B cell (primary cell): ENCODE data around the gene HS6ST3. TPM values are rescaled to one million over a fixed set of nuclear protein-coding genes. Genes with fewer than 3 reads are reported as not detected.

Source experiments
- ATAC-seq: fragments of 200-7000 bp; cut with Tn5 transposase; one replicate; pipeline ENCODE4 v1.10.0; 2021; ENCODE audit warnings: low read depth, mild to moderate bottlenecking, moderate number of reproducible peaks, moderate library complexity
- CTCF ChIA-PET: fragments of 350-600 bp; sonication (Branson Sonifier 250); formaldehyde crosslinking; loops from one replicate; lab custom pipeline; 2021; ENCODE audit warnings: antibody characterized with exemption, inconsistent platforms; lab: Charles Lee
- POLR2A ChIA-PET: fragments of 350-600 bp; sonication (Branson Sonifier 250); formaldehyde crosslinking; loops from one replicate; lab custom pipeline; 2021; ENCODE audit warnings: antibody characterized with exemption; lab: Charles Lee
- DNase-seq: peaks from one replicate; pipeline ENCODE4 v3.0.0; 2013
- H2AFZ ChIP-seq: 2 replicates; pipeline ENCODE4 v1.6.1; 2012; ENCODE audit warnings: mild to moderate bottlenecking, low read depth, low read length; ENCODE audit not compliant: insufficient read depth, poor library complexity, severe bottlenecking
- H3K27ac ChIP-seq, 2 donors: 1 replicate in 1 of 2; 2 replicates in 1 of 2; pipeline ENCODE4 v1.5.1; 2012 to 2013; ENCODE audit warnings: low read length in 2 of 2, mild to moderate bottlenecking in 2 of 2, moderate library complexity in 1 of 2
- H3K27me3 ChIP-seq, 4 experiments: fragments of 200-600 bp in 1 of 4; sonication (generic) in 1 of 4; replicated peaks in 1 of 4; 1 replicate in 2 of 4; 2 replicates in 2 of 4; pipeline versions ENCODE4 v1.6.1 to v1.7.0; 2013 to 2016; ENCODE audit warnings: low read length in 3 of 4, mild to moderate bottlenecking in 2 of 4, mixed read lengths in 1 of 4, moderate library complexity in 1 of 4; ENCODE audit not compliant: insufficient read depth in 4 of 4, control insufficient read depth in 3 of 4; ENCODE audit errors: control extremely low read depth in 1 of 4
- H3K36me3 ChIP-seq, 2 experiments: replicated peaks in 1 of 2; 1 replicate in 1 of 2; 2 replicates in 1 of 2; pipeline versions ENCODE4 v1.6.1 to v1.7.1; 2013; ENCODE audit warnings: low read length in 1 of 2; ENCODE audit not compliant: insufficient read depth in 2 of 2, control insufficient read depth in 1 of 2; ENCODE audit errors: control extremely low read depth in 1 of 2, extremely low read depth in 1 of 2
- H3K4me1 ChIP-seq, 2 donors: fragments of 200-600 bp in 1 of 2; sonication (generic) in 1 of 2; 1 replicate in 1 of 2; 2 replicates in 1 of 2; pipeline versions ENCODE4 v1.5.1 to v1.6.1; 2013 to 2017; ENCODE audit warnings: low read length in 2 of 2; ENCODE audit not compliant: control insufficient read depth in 2 of 2, insufficient read depth in 2 of 2
- H3K4me2 ChIP-seq: replicated peaks from 2 replicates; pipeline ENCODE3; 2012; ENCODE audit warnings: mild to moderate bottlenecking, low read depth, low read length; ENCODE audit not compliant: poor library complexity, severe bottlenecking
- H3K4me3 ChIP-seq, 5 experiments: fragments of 200-600 bp in 1 of 5; sonication (generic) in 1 of 5; 1 replicate in 3 of 5; 2 replicates in 2 of 5; pipeline versions ENCODE4 v1.5.1 to v1.7.0; 2011 to 2016; ENCODE audit warnings: low read length in 4 of 5, mild to moderate bottlenecking in 4 of 5, low read depth in 2 of 5, control low read depth in 1 of 5, moderate library complexity in 1 of 5; ENCODE audit not compliant: insufficient read depth in 1 of 5; ENCODE audit errors: control extremely low read depth in 1 of 5, extremely low read depth in 1 of 5
- H3K79me2 ChIP-seq: fragments of 200-600 bp; sonication (generic); one replicate; pipeline ENCODE4 v1.6.0; 2016; ENCODE audit warnings: low read length; ENCODE audit not compliant: control insufficient read depth, insufficient read depth
- H3K9ac ChIP-seq: fragments of 200-600 bp; sonication (generic); 2 replicates; pipeline ENCODE4 v1.6.1; 2017; ENCODE audit warnings: mild to moderate bottlenecking, low read length, moderate library complexity
- H3K9me3 ChIP-seq, 3 donors: one replicate each; pipeline versions ENCODE4 v1.6.1 to v1.7.1; 2013; ENCODE audit warnings: low read length in 2 of 3; ENCODE audit not compliant: control insufficient read depth in 2 of 3, insufficient read depth in 1 of 3; ENCODE audit errors: control extremely low read depth in 1 of 3
- H4K20me1 ChIP-seq: 2 replicates; pipeline ENCODE4 v1.6.0; 2012; ENCODE audit warnings: mild to moderate bottlenecking, low read length; ENCODE audit not compliant: insufficient read depth, control insufficient read depth, poor library complexity, severe bottlenecking
- H3K27ac Mint-ChIP-seq: one replicate; pipeline ENCODE4 v1.8.0; 2021; ENCODE audit warnings: mixed read lengths
- H3K27me3 Mint-ChIP-seq: one replicate; pipeline ENCODE4 v1.8.0; 2021; ENCODE audit warnings: mixed read lengths
- H3K4me1 Mint-ChIP-seq: one replicate; pipeline ENCODE4 v1.8.0; 2021; ENCODE audit warnings: mixed read lengths
- H3K4me3 Mint-ChIP-seq: one replicate; pipeline ENCODE4 v1.8.0; 2021; ENCODE audit warnings: mixed read lengths
- H3K9me3 Mint-ChIP-seq: one replicate; pipeline ENCODE4 v1.8.0; 2022; ENCODE audit warnings: mixed read lengths; ENCODE audit not compliant: insufficient read depth
- CTCF ChIP-seq: fragments of 200-600 bp; IDR thresholded peaks from one replicate; pipeline ENCODE4 v1.8.0; 2022; ENCODE audit warnings: antibody characterized with exemption, mild to moderate bottlenecking
- EZH2 ChIP-seq: IDR thresholded peaks from 2 replicates; pipeline ENCODE4 v1.6.1; 2012; ENCODE audit warnings: borderline replicate concordance, low read depth, mild to moderate bottlenecking, moderate library complexity, low read length; ENCODE audit not compliant: insufficient read depth, poor library complexity, severe bottlenecking
- WGBS: methylation state at CpG from one replicate; pipeline ENCODE4 v1.1.5; 2013; ENCODE audit warnings: missing lambda C conversion rate; ENCODE audit not compliant: insufficient coverage; 5-methylcytosine and 5-hydroxymethylcytosine counted together
- intact Hi-C: fragments of 100-400 bp; cut with micrococcal nuclease; formaldehyde crosslinking; loops from one replicate; pipeline ENCODE4 v1.10.0; 2022
- polyA plus RNA-seq: library from polyadenylated mRNA; depleted of rRNA; stranded (reverse); fragments of >200 nt; gene quantifications from 2 replicates; pipeline ENCODE4 v1.2.3, GENCODE V29; 2012
- total RNA-seq, 2 donors: library from RNA; stranded (reverse); fragments of 120-200 nt in 1 of 2; gene quantifications; 1 replicate in 1 of 2; 2 replicates in 1 of 2; pipeline versions ENCODE4 v1.2.3 to v1.2.4, GENCODE V29; 2013 to 2022

HS6ST3 gene
- total and polyA plus RNA-seq, 2 donors (not counting 1 experiment from before 2014, with no cell fraction given): not detected

GRCh38 chr13:96862093-96862492 lies 772.2 kb downstream of the HS6ST3 start:
- Histone ChIP-seq H2AFZ (no peak overlapping the region), H3K79me2 (no peaks in the 10 kb centered on the region), H3K9ac (no peak overlapping the region), H3K9me3 (peaks cover 0 to 4% (median 0%) of the 10 kb centered on the region in 3 donors), H3K27ac (no peak overlapping the region), H3K4me1 (no peaks in the 10 kb centered on the region), H3K36me3 (no peaks in the 10 kb centered on the region), H3K4me3 (no peak overlapping the region), H4K20me1 (no peaks in the 10 kb centered on the region), H3K27me3 (no peaks in the 10 kb centered on the region), H3K4me2 (no peak overlapping the region)
- Mint-ChIP-seq H3K4me1 (no peaks in the 10 kb centered on the region), H3K9me3 (no peaks in the 10 kb centered on the region), H3K27ac (no peak overlapping the region), H3K27me3 (no peaks in the 10 kb centered on the region), H3K4me3 (no peak overlapping the region)
- TF ChIP-seq CTCF: no peak
- TF ChIP-seq EZH2: no peak
- ChIA-PET CTCF (no interaction called here), POLR2A (no interaction called here)
- DNase-seq (no peak), ATAC-seq (no peak)
- 100% methylated on average over 2 of the region's 2 CpGs for WGBS
- intact Hi-C loops: no loop called here

- H3K27me3 Mint-ChIP-seq: no peaks in the 10 kb centered on the region
- POLR2A ChIA-PET: no interaction called here
- Histone ChIP-seq H3K9ac (no peak overlapping the region), H3K4me1 (no peaks in the 10 kb centered on the region), H3K9me3 (peaks cover 0 to 4% (median 0%) of the 10 kb centered on the region in 3 donors), H3K4me3 (no peak overlapping the region), H3K79me2 (no peaks in the 10 kb centered on the region), H4K20me1 (no peaks in the 10 kb centered on the region), H3K4me2 (no peak overlapping the region), H2AFZ (no peak overlapping the region), H3K27ac (no peak overlapping the region), H3K36me3 (no peaks in the 10 kb centered on the region), H3K27me3 (no peaks in the 10 kb centered on the region)
- intact Hi-C loops: no loop called here
- H3K4me1 Mint-ChIP-seq: no peaks in the 10 kb centered on the region
- no peak overlapping the region for H3K4me3 Mint-ChIP-seq
- ATAC-seq: no peak
- H3K27ac Mint-ChIP-seq: no peak overlapping the region
- DNase-seq: no peak
- no CpG with 5 or more reads among the region's 1 CpG for WGBS
- TF ChIP-seq EZH2 (no peak), CTCF (no peak)
- H3K9me3 Mint-ChIP-seq: no peaks in the 10 kb centered on the region
- CTCF ChIA-PET: no interaction called here
Observed at GRCh38 chr13:96862999-96863398, 773.1 kb downstream of the HS6ST3 start.
